Adipocyte (in vitro differentiated cells): ENCODE data around the gene S100A16.

Source experiments
- DNase-seq: peaks from one replicate; pipeline ENCODE4 v3.0.0-alpha.2; 2015; ENCODE audit warnings: low read depth
- H3K27me3 ChIP-seq: replicated peaks from 2 replicates; pipeline ENCODE4 v1.7.0; 2013; ENCODE audit warnings: mild to moderate bottlenecking, low read length, moderate library complexity; ENCODE audit not compliant: control insufficient read depth, insufficient read depth
- H3K36me3 ChIP-seq: 2 replicates; pipeline ENCODE4 v1.7.0; 2013; ENCODE audit warnings: low read length, mild to moderate bottlenecking, moderate library complexity; ENCODE audit not compliant: control insufficient read depth, insufficient read depth, severe bottlenecking
- H3K4me1 ChIP-seq: 2 replicates; pipeline ENCODE4 v1.7.0; 2013; ENCODE audit warnings: mild to moderate bottlenecking, low read length, moderate library complexity; ENCODE audit not compliant: control insufficient read depth, insufficient read depth
- H3K4me3 ChIP-seq: 2 replicates; pipeline ENCODE4 v1.7.0; 2013; ENCODE audit warnings: mild to moderate bottlenecking, low read length, moderate library complexity
- H3K9ac ChIP-seq: 2 replicates; pipeline ENCODE4 v1.7.0; 2013; ENCODE audit warnings: mild to moderate bottlenecking, low read length, moderate library complexity
- H3K9me3 ChIP-seq: 2 replicates; pipeline ENCODE4 v1.7.0; 2013; ENCODE audit warnings: mild to moderate bottlenecking, low read length, moderate library complexity; ENCODE audit not compliant: control insufficient read depth

Gene S100A16

DNA sequence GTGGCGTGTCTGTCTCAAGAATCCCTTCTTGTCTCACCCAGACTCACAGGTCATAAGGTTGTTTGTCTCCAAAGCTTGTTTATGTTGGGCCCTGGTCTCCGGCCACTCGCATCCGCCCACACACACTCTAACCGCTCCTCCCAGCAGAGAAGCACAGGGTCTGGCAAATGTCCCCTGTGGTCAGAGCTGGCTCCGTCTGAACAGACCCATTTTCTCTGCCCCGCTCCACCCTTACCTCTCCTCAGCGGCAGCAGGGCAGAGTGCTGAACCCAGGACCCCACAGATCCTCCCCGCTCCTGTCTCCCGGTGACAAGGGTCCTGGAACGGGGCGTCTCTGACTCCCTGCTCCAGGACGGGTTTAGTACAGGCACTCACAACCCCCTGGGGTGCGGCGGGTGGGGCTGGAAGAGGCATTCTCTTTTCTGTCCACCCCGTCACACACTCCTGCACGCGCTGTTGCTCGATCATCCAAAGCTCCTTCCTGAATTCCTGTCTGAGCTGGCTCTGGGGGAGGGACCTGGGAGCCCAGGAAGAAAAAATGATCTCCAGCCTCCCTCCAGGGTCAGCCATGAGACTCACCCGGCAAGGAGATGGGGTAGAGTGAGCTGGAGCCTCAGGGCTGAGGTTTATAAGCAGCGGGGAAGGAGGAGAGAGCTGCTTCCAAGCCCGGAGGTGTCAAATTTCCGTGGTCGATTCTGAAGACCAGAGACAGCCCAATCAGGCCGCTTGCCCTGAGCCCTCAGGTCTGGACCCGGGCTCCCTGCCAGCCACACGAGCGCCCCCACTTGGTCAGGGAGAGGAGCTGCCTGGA lies 14.2 kb upstream of the S100A16 start, which contains the start of gene S100A13:
Gene S100A13 (minus strand): TSS at position 602 of the 811 bp plus-strand sequence. CDS start 1,033 bp downstream, outside the sequence.
- Histone ChIP-seq H3K36me3 (peaks cover 20% of the 10 kb centered on the region), H3K27me3 (no peaks in the 10 kb centered on the region), H3K4me3 (peak within 1 kb of the TSS; percentile 86), H3K9me3 (no peaks in the 10 kb centered on the region), H3K4me1 (peaks cover 79% of the 10 kb centered on the region), H3K9ac (peak within 1 kb of the TSS; percentile 95)
- peak; percentile 94 for DNase-seq

- peaks cover 22% of the 10 kb centered on the region for H3K36me3 ChIP-seq
- peak overlapping the region; percentile 95 for H3K9ac ChIP-seq
- no peak for DNase-seq
- peaks cover 77% of the 10 kb centered on the region for H3K4me1 ChIP-seq
- peak overlapping the region; percentile 86 for H3K4me3 ChIP-seq
- no peaks in the 10 kb centered on the region for H3K27me3 ChIP-seq
- no peaks in the 10 kb centered on the region for H3K9me3 ChIP-seq
Measured at GRCh38 chr1:153626477-153626903, 13.6 kb upstream of the S100A16 start.

DNA sequence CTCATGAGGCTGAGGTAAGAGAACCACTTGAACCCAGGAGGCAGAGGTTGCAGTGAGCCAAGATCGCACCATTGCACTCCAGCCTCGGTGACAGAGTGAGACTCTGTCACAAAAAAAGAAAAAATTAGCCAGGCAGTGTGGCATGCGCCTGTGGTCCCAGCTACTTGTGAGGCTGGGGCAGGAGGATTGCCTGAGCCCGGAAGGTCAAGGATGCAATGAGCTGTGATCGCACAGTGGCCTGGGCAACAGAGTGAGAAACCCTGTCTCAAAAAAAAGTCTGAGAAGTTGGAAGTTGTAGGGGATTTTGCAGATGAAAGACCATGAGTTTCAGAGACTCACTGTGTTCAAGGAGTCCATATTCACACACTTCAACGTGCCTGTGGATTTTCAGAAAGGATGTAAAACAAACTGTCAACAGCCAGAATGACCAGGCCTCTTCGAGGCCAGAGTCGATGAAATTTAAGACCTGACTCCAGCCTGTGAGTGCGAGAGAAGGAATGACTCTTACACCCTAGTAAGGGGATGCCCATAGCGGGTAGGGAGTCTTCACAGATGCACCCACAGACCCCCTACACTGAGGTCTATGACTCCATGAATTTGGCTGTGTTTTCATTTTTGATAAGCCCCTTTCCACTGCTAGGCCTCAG lies 12.2 kb upstream of the S100A16 start:
- peak overlapping the region; percentile 86 for H3K4me3 ChIP-seq
- peak overlapping the region; percentile 34 for H3K9ac ChIP-seq
- H3K4me1 ChIP-seq: peaks cover 63% of the 10 kb centered on the region
- H3K9me3 ChIP-seq: no peaks in the 10 kb centered on the region
- DNase-seq: no peak
- no peaks in the 10 kb centered on the region for H3K27me3 ChIP-seq
- peaks cover 30% of the 10 kb centered on the region for H3K36me3 ChIP-seq

- Histone ChIP-seq H3K9me3 (no peaks in the 10 kb centered on the region), H3K27me3 (no peaks in the 10 kb centered on the region), H3K4me1 (peaks cover 52% of the 10 kb centered on the region), H3K9ac (peak overlapping the region; percentile 59), H3K36me3 (peaks cover 48% of the 10 kb centered on the region), H3K4me3 (no peak overlapping the region)
- DNase-seq: no peak
Measured at GRCh38 chr1:153623101-153623500, 10.2 kb upstream of the S100A16 start.

GRCh38 chr1:153619171-153619570 lies 6.2 kb upstream of the S100A16 start:
- DNase-seq: no peak
- no peak overlapping the region for H3K9ac ChIP-seq
- peaks cover 37% of the 10 kb centered on the region for H3K4me1 ChIP-seq
- H3K36me3 ChIP-seq: peaks cover 40% of the 10 kb centered on the region
- H3K4me3 ChIP-seq: no peak overlapping the region
- H3K9me3 ChIP-seq: no peaks in the 10 kb centered on the region
- no peaks in the 10 kb centered on the region for H3K27me3 ChIP-seq

- Histone ChIP-seq H3K27me3 (no peaks in the 10 kb centered on the region), H3K4me1 (peaks cover 32% of the 10 kb centered on the region), H3K4me3 (no peak overlapping the region), H3K9me3 (no peaks in the 10 kb centered on the region), H3K36me3 (peaks cover 34% of the 10 kb centered on the region), H3K9ac (peak overlapping the region; percentile 56)
- no peak for DNase-seq
Measured at GRCh38 chr1:153617663-153618062, 4.7 kb upstream of the S100A16 start.

- no peaks in the 10 kb centered on the region for H3K27me3 ChIP-seq
- no peaks in the 10 kb centered on the region for H3K9me3 ChIP-seq
- peaks cover 26% of the 10 kb centered on the region for H3K36me3 ChIP-seq
- H3K4me1 ChIP-seq: peaks cover 27% of the 10 kb centered on the region
- H3K4me3 ChIP-seq: no peak overlapping the region
- peak overlapping the region; percentile 52 for H3K9ac ChIP-seq
- no peak for DNase-seq
Measured at GRCh38 chr1:153616917-153617311, 4.0 kb upstream of the S100A16 start.

DNA sequence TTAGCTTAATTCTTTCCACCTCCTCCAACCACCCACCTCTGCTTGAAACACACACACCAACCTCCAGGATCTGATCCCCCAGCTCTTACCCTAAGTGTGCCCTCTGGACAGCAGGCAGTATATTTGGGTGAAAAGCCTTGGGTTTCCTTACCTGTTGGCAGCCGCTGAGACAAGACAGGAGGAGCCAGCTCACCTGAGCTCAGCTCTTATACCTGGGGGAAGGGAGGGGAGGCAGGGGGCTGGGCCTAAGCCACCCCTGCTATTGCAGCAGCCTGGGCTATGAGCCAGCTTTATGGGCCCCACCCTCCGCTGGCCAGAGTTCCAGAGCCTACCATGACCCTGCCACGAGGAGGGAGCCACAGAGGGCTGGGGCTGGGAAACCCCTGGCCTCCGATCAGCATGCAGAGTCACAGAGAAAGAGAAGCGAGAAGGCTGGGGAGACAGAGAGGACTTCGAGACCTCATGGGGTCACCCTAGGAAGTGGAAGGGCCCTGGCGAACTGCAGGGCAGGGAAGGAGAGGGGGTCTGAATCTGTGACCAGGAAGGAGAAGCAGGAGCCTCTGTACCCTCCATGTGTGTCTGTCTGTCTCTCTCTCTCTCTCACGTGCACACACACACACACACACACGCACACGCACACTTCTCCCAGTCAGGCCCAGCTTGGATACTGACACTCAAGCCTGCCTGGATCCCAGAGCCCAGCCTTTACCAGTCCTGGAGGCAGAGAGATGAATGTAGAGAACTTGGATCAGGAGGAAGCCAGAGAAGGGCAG lies 3.4 kb upstream of the S100A16 start, which contains the start of gene S100A14:
Gene S100A14 (minus strand): TSS at position 182 of the 773 bp plus-strand sequence. CDS start 467 bp downstream, outside the sequence.
- H3K36me3 ChIP-seq: peaks cover 26% of the 10 kb centered on the region
- H3K9ac ChIP-seq: peak within 1 kb of the TSS; percentile 52
- no peak within 1 kb of the TSS for H3K4me3 ChIP-seq
- no peaks in the 10 kb centered on the region for H3K27me3 ChIP-seq
- H3K4me1 ChIP-seq: peaks cover 32% of the 10 kb centered on the region
- DNase-seq: no peak
- no peaks in the 10 kb centered on the region for H3K9me3 ChIP-seq

- Histone ChIP-seq H3K9ac (no peak overlapping the region), H3K4me3 (no peak overlapping the region), H3K9me3 (no peaks in the 10 kb centered on the region)
Measured at GRCh38 chr1:153615406-153615805, 2.5 kb upstream of the S100A16 start.

DNA sequence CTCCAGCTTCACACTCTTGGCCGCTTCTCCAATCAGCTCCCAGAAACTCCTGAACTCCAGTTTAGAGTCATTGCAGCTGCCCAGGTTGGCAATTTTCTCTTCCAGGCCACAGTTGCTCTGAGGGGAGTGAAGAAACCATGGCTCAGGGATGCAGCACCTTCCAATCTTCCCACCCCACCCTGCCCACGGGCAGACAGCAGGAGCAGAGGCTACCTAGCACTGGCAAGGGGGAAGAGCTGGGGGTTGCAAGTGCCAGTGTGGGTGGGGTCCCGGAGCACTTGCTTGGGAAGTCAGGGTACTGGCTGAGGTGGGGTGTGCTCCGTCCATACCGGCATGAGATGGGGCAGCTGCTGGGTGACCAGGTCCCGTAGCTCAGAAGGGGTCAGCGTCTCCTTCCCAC lies 2.0 kb upstream of the S100A16 start:
- no peaks in the 10 kb centered on the region for H3K27me3 ChIP-seq

More at GRCh38 chr1:153615406-153615805, 2.5 kb upstream of the S100A16 start:
- no peak for DNase-seq
- Histone ChIP-seq H3K4me1 (peaks cover 38% of the 10 kb centered on the region), H3K36me3 (peaks cover 21% of the 10 kb centered on the region), H3K27me3 (no peaks in the 10 kb centered on the region)

More for the DNA sequence above, 2.0 kb upstream of the S100A16 start:
- Histone ChIP-seq H3K4me1 (peaks cover 43% of the 10 kb centered on the region), H3K9me3 (no peaks in the 10 kb centered on the region), H3K36me3 (peaks cover 16% of the 10 kb centered on the region), H3K4me3 (no peak overlapping the region), H3K9ac (no peak overlapping the region)
- DNase-seq: no peak
